Gastroesophageal sphincter (tissue), 3 donors: Measurements from ENCODE around the gene MYCT1.

Experiments used
- CTCF ChIP-seq, 4 experiments: fragments of 200-600 bp in 2 of 4; fragments of 450-650 bp in 2 of 4; sonication (generic) in 1 of 4; IDR thresholded peaks; one replicate each; pipeline ENCODE4 v1.5.1; 2017 to 2019; ENCODE audit warnings: antibody characterized with exemption in 4 of 4, mild to moderate bottlenecking in 2 of 4, moderate library complexity in 2 of 4
- POLR2A ChIP-seq, 2 donors: fragments of 450-650 bp; IDR thresholded peaks; one replicate each; pipeline ENCODE4 v1.6.1; 2017; ENCODE audit warnings: antibody characterized with exemption in 2 of 2, mild to moderate bottlenecking in 2 of 2, moderate library complexity in 1 of 2

DNA sequence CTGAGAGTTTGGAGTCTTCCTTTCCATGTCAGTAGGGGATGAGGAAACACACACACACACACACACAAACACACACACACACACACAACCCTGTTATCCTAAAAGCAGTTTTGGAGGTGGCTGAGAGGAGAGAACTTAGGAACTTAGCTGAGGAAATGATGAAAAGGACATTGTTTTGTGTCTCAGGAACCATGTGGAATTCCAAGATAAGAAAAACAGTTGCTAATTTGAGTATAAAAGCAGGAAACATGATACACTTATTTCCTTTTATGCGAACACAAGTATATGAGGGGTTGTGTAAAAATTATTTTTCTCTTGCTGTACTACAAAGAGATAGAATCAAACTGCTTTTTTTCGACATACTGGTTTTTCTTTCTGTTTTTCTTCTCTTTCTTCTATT, at the start of gene MYCT1:
- TF ChIP-seq CTCF (IDR thresholded peaks at IDR 0.05) (no peak), POLR2A (IDR thresholded peaks at IDR 0.05) (no peak)
